GM18907 (cell line): ENCODE measurements around the gene PRDM16.

ENCODE experiments used
- ATAC-seq: cut with Tn5 transposase; IDR thresholded peaks from one replicate; pipeline ENCODE4 v1.9.1; 2021; ENCODE audit warnings: mild to moderate bottlenecking, moderate library complexity; ENCODE audit not compliant: unreplicated experiment

PRDM16 gene

GRCh38 chr1:3032371-3033039 is 36.5 kb upstream of the PRDM16 start:
- no peak for ATAC-seq

- ATAC-seq, result no peak
Measured at GRCh38 chr1:3033040-3033789, 35.8 kb upstream of the PRDM16 start.

- ATAC-seq, result no peak
Measured at GRCh38 chr1:3033790-3034090, 35.3 kb upstream of the PRDM16 start.

- no peak for ATAC-seq
Measured at GRCh38 chr1:3034162-3034561, 34.8 kb upstream of the PRDM16 start.

- no peak for ATAC-seq
Measured at GRCh38 chr1:3034728-3035562, 34.1 kb upstream of the PRDM16 start.

- ATAC-seq, result no peak
Measured at GRCh38 chr1:3035563-3036446, 33.2 kb upstream of the PRDM16 start.

GRCh38 chr1:3036447-3037280 is 32.3 kb upstream of the PRDM16 start:
- no peak for ATAC-seq

GRCh38 chr1:3037281-3038040 is 31.5 kb upstream of the PRDM16 start:
- no peak for ATAC-seq

GRCh38 chr1:3038113-3038551 is 30.9 kb upstream of the PRDM16 start:
- no peak for ATAC-seq

GRCh38 chr1:3038571-3039181 is 30.3 kb upstream of the PRDM16 start:
- no peak for ATAC-seq

- ATAC-seq, result no peak
Measured at GRCh38 chr1:3040004-3040403, 29.0 kb upstream of the PRDM16 start.

- ATAC-seq, result no peak
Measured at GRCh38 chr1:3042481-3042880, 26.5 kb upstream of the PRDM16 start.

GRCh38 chr1:3049164-3049563 is 19.8 kb upstream of the PRDM16 start:
- no peak for ATAC-seq

GRCh38 chr1:3049905-3050304 is 19.1 kb upstream of the PRDM16 start:
- no peak for ATAC-seq

GRCh38 chr1:3050603-3051002 is 18.4 kb upstream of the PRDM16 start:
- no peak for ATAC-seq

- no peak for ATAC-seq
Measured at GRCh38 chr1:3051270-3052268, 17.4 kb upstream of the PRDM16 start.

- no peak for ATAC-seq
Measured at GRCh38 chr1:3052501-3052900, 16.5 kb upstream of the PRDM16 start.
